Left cardiac atrium (tissue), 4 donors: ENCODE data around the gene LAMC3. TPM values are rescaled to one million over a fixed set of nuclear protein-coding genes. Genes with fewer than 3 reads are reported as not detected.

Experiments
- ATAC-seq, 2 donors: fragments of 200-7000 bp; cut with Tn5 transposase; one replicate each; pipeline ENCODE4 v1.9.1; 2020; ENCODE audit warnings: mild to moderate bottlenecking in 2 of 2, moderate library complexity in 2 of 2
- DNase-seq: peaks from one replicate; pipeline ENCODE4 v3.0.0-alpha.2; 2020
- intact Hi-C, 2 donors: fragments of 100-400 bp; cut with DNase I; formaldehyde crosslinking; loops; one replicate each; pipeline versions ENCODE4 v1.14.1 to v1.15.1; 2022 to 2023
- long read RNA-seq: library from polyadenylated mRNA; unstranded; transcript quantifications from one replicate; pipeline ENCODE4 v2.0.0, GENCODE V29; 2021
- total RNA-seq, 2 donors: library from RNA; stranded (reverse); fragmentation: NEBNext Ultra II Directional; extraction: Animal tissue kit (Norgen Biotek cat#: 25700); gene quantifications; one replicate each; pipeline ENCODE4 v1.2.1, GENCODE V29; 2021
- donor health status: DM: no; HTN: yes; CAD: no.
- donor health status: DM: no; HTN: yes; CAD: no; lungs with severe emphysema.
- donor health status: DM: yes; HTN: yes; CAD: no.
- donor health status: Dilated cardiomyopathy.

The LAMC3 gene
- 1 to 10 TPM in 1 of 2 donors, under 1 TPM in 1; 0.29 to 1.1 TPM for total RNA-seq
- long read RNA-seq, partial matches to known transcripts, result 0 of 1 reads
- long read RNA-seq, other reads (novel, unspliced or antisense), result 1 of 1 reads

DNA sequence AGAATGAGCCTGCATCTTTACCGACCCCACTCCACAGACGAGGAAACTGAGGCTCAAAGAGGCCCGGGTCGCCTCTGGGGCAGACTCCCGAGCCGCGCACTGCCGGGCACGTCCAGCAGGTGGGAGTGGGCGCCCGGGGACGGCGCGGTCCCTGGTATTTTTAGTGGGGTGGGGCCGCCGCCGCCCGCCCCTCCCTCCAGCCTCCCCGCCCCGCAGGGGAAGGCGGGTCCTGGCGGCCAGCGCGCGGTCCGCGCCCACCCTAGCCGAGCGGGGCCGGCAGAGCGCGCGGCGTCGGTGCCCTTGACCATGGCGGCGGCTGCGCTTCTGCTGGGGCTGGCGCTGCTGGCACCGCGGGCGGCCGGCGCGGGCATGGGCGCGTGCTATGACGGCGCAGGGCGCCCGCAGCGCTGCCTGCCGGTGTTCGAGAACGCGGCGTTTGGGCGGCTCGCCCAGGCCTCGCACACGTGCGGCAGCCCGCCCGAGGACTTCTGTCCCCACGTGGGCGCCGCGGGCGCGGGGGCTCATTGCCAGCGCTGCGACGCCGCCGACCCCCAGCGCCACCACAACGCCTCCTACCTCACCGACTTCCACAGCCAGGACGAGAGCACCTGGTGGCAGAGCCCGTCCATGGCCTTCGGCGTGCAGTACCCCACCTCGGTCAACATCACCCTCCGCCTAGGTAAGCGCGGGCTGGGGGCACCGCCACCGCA is at the start of gene LAMC3:
TSS of gene LAMC3 (plus strand) at position 266 of the 710 bp plus-strand sequence. CDS start at position 307, 41 bp downstream.
- peak; percentile 51 to 60 for ATAC-seq
- intact Hi-C loops, result loop anchor here in 1 of 2 donors (1.0 kb wide), 1 partner anchor 37 kb away; no protein-coding TSS in a partner anchor

DNA sequence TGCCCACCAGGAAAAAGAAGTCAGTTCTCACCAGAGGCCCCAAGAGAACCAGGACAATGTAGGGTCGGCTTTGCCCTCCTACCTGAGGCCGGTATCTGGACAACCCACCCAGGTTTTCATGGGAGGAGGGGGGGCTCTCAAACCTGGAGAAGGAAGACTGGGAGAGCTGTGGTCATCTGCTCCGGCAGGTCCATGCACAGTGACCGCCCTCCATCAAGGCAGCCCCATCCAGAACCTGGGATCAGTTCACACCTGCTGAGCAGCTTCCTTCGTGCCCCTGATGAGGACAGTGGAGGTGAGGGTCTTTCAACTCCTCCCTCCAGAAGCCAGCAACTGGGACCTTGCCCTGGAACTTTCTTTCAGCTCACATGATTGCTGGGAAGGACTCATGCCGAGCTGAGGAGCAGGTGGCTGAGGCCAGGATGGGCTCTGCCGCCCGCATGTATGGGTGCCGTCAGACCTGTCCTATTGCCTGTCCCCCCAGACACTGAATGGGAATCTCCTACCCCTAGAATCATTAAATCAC is 49.1 kb upstream of the LAMC3 start:
- no peak for DNase-seq
- intact Hi-C loops, result no loop called here

More for the DNA sequence above, at the start of gene LAMC3:
- DNase-seq, result no peak

DNA sequence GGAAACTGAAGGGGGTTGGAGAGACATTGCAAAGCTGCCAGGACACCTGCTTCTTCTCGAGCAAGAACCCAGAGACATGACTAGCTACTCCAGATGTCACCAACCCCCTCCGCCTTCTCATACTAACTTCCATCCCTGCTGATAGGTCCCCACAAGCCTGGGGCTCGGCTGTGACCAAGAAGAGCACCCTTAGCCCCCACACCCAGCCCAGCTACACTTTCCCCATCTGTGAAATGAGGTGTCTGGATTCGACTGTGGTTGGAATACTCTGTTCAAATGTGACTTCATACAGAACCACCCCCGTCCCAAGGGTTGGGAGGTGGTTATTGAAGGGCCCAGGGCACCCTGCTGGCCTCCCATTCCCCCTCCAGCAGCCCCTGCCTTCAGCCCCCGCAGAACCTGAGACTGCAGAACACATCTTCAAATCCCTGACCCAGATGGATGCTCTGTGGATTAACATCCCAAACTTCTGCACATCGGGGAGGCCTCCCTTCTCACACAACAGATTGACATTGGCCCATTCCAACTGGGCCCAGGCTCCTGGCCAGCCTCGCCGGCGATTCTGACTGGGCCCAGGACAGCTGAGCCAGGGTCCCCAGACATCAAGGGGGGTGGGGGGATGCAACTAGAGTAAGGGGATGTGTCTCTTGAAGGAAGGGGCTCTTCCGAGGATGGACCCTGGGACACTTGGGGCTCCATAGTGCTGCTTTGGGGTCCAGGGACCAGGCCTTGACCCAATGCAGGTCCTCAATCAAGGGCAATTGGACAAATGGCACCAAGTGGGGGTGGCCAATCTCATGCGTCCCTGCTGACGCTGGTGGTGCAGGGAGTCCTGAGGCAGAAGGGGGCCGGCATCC is 48.2 kb upstream of the LAMC3 start:
- ATAC-seq (no peak), DNase-seq (no peak)
- intact Hi-C loops, result no loop called here

More for the DNA sequence above, 49.1 kb upstream of the LAMC3 start:
- ATAC-seq, result no peak

DNA sequence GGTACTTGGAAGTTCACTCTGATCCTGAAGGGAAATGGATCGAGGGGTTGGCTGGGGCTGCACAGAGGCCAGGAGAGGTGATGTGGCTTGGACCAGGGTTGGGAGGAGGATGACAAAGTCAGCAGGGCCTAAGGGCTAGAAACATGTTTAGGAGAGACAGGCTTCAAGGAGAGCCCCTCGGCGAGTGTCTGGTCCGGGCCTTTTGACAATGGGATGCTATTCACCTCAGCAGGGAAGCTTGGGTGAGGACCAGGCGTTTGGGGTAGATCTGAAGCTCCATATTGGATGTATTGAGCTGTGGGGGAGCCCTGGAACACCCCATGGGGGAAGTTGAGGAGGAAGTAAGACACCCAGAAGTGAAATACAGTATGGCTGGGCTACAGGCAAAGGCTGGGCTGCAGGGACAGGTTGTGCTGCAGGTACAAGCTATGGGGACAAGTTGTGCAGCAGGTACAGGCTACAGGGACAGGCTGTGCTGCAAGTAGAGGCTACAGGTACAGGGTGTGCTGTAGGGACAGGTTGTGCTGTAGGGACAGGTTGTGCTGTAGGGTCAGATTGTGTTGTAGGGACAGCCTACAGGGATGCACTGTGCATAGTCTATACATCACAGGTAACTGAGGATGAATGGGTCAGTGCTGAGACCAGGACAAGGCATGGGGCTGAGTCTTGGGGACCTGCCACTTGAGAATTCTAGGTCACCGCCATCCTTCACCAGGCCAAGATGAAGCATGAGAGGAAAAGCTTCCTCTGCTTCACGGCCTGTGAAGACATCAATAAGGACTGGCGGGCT is 47.3 kb upstream of the LAMC3 start:
- intact Hi-C loops, result no loop called here
- DNase-seq, result no peak
- ATAC-seq, result no peak

DNA sequence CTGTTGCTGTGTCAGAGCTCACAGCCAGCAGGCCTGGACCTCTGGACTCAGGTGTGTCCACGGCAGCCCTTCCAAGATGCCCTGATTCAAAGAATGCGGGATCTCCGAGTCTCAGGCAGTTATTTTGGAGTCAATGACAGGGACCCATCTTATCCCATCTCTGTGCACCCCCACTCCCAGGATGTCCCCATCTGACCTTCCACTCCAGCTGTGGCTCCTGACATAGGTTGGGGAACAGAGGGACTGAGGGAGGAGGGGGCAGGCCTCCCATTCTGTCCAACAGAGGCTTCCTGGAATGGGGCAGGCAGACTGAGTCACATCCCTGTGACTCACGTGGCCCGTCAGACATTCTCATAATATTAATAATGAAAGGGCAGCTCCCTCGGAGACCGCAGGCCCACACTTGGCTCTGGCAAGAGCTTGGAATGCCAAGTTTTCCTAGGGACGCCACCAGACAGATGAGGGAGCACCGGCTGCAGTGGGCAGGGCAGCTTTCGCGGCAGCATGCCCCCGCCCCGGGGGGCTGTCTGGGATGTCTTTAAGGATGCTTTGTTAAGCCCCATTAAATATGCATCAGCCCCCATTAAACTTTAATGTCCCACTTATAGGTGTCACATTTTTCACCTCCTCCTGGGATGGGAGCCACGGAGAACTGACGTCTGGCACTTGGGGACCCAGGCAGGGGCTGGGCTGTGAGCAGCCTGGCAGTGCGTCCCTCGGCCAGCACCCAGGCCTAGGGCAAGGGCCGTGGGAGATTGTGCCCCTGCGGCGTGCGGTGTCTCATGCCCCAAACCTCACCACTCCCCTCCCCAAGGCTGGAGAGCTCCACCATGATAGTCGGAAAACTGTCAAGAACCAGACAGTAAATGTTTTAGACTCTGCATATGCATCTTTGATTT is 46.3 kb upstream of the LAMC3 start:
- intact Hi-C loops, result no loop called here
- peak; percentile 50 to 97 for ATAC-seq
- DNase-seq, result peak; percentile 71

DNA sequence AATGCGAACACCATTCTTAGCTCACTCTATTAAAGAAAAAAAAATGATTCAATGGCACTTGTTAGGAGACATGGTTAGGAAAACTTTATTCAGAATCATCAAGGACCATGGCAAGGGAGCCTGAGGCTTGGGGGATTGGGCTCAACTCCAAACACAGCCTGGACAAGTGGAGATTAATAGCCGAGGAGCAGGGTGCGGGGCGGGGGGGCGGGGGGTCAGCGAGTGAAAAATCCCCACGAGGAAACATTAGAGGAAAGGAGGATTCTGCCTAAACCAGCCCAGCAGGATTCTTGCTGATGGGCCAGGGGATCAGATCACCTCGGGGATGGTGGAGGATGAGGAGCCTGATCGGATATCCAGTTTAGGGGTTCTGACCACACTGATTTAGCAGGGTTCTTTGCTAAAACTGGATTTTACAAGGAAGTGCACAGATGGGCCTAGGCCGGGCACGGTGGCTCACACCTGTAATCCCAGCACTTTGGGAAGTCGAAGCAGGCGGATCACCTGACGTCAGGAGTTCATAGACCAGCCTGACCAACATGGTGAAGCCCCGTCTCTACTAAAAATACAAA is 45.6 kb upstream of the LAMC3 start:
- intact Hi-C loops, result no loop called here
- ATAC-seq (no peak), DNase-seq (no peak)

DNA sequence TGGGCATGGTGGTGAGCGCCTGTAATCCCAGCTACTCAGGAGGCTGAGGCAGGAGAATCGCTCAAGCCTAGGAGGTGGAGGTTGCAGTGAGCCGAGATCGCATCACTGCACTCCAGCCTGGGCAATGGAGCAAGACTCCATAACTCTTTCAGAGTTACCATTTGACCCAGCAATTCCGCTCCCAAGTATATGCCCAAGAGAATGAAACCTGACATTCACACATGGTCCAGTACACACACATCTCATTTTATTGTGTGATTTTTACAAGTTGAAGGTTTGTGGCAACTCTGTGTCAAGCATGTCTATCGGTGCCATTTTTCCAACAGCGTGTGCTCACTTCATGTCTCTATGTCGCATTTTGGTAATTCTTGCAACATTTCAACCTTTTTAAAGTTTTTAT is 45.1 kb upstream of the LAMC3 start:
- DNase-seq (no peak), ATAC-seq (no peak)
- intact Hi-C loops, result no loop called here

DNA sequence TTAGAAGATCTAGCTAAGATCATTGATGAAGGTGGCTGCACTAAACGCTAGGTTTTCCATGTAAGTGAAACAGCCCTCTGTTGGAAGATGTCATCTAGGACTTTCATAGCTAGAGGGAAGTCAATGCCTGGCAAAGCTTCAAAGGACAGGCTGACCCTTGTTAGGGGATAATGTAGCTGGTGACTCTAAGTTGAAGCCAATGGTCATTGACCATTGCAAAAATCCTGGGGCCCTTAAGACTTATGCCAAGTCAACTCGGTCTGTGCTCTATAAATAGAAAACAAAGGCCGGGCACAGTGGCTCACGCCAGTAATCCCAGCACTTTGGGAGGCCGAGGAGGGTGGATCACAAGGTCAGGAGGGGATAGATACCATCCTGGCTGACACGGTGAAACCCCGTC is 43.3 kb upstream of the LAMC3 start:
- DNase-seq, result no peak
- peak in 1 of 2 donors; percentile 14 for ATAC-seq
- intact Hi-C loops, result no loop called here

DNA sequence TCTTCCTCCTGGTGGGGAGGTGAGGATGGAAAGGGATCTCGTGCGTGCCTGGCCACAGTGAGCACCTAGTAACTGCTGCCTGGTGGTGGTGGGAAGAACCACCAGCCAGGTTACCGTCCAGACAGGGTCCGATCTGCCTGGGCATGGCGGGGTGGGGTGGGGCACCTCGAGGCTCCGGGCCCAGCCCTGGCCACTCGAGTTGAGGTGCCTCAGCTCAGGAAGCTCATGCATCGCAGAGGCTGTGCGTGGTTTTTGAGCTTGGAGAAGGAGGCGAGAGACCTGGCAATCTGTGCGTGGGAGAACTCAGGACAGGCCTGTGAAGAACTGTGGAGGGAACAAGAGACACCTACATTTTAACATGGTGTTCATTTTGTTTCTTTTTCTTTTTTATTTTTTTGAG is 38.9 kb upstream of the LAMC3 start:
- DNase-seq (no peak), ATAC-seq (no peak)
- intact Hi-C loops, result no loop called here

DNA sequence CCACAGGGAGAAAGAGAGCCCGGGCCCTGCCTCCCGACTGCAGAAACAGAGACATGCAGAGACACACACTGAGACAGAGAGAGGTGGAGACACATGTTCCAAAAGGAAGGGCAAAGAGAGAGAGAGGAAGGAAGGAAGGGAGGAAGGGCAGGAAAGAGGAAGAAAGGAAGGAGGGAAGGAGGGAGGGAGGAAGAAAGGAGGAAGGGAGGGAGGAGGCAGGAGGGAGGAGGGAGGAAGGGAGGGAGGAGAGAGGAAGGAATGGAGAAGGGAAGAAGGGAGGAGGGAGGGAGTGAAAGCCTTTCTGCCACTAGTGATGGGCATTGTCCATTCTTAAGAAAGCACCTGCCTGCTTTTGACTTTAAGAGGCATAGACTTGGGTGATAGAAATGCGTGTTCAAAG is 38.1 kb upstream of the LAMC3 start:
- intact Hi-C loops, result no loop called here
- DNase-seq (no peak), ATAC-seq (no peak)

DNA sequence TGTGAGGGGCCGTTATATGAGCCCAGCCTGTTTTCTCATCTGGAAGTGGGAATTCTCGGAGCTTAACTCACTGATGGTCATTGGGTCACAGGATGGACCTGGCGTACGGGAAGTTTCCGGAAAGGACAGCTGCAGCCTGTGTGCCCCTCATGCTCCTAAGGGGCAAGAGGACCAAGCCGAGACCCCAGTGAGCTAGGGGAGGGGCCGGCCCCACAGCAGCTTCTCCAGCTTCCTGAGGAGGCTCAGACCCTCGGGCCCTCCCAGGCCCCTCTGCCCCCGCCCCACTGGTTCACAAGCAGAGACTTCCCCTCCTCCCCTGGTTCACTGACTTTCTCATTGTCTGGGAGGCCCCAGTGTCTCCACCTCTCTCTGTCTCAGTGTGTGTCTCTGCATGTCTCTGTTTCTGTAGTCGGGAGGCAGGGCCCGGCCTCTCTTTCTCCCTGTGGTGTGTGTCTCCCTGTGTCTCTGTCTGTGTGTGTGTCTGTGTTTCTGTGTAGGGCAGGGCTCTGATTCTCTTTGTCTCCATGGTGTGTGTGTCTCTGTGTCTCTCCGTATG is 37.6 kb upstream of the LAMC3 start:
- DNase-seq (no peak), ATAC-seq (no peak)
- intact Hi-C loops, result no loop called here

DNA sequence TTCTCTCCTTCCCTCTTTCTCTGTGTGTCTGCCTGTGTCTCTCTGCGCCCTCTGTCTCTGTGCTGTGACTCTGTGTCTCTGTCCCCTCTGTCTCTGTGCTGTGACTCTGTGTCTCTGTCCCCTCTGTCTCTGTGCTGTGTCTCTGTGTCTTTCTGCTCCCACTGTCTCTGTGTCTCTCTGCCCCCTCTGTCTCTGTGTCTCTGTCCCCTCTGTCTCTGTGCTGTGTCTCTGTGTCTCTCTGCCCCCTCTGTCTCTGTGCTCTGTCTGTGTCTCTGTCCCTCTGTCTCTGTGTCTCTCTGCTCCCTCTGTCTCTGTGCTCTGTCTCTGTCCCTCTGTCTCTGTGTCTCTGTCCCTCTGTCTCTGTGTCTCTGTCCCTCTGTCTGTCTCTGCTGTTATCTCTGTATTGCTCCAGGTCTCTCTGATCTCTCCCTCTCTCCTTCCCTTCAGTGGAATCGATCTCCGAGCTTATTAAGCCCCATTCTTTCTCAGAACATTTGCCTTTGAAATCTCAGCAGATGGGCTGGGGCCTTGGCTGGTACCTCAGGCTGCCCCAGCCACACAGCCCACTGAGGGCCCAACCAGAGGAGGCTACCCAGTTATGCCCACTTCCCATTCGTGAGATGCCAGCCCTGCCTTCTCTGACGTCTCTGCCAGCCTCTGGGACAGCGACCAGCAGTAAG is 36.6 kb upstream of the LAMC3 start:
- ATAC-seq, result no peak
- intact Hi-C loops, result no loop called here
- no peak for DNase-seq

DNA sequence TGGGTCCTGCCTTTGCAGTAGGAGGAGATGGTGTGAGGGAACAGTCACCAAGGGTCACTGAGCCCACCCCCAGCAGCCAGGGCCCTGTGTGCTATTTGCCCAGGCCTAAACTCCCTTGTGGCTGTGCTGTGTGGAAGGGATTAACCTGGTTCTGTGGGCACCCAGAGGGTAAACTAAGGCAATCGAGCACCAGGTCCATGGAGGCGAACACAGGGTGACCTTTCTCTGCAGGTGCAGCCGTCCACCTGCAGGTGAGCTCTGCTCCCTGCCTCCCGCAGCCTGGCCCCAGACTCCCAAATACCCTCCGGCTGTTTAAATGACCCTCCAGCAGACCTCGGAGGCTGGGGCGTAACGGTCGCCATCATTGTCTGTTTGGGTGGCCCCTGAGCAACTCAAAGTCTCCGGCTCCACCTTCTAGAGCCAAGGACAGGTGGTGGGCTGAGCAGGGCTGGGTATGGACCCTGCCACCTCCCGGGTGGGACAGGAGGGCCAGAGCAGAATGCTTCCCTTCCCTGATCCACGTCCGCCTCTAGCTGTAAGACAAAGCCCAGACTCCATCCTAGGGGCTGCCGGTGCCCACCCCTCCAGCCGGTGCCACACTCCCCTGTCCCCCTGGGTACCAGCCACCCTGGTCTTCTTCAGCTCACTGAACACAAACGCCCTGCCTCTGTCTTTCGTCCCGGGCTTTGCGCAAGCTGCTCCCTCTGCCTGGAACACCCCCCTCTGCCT is 35.9 kb upstream of the LAMC3 start:
- intact Hi-C loops, result no loop called here
- ATAC-seq, result no peak
- DNase-seq, result no peak

DNA sequence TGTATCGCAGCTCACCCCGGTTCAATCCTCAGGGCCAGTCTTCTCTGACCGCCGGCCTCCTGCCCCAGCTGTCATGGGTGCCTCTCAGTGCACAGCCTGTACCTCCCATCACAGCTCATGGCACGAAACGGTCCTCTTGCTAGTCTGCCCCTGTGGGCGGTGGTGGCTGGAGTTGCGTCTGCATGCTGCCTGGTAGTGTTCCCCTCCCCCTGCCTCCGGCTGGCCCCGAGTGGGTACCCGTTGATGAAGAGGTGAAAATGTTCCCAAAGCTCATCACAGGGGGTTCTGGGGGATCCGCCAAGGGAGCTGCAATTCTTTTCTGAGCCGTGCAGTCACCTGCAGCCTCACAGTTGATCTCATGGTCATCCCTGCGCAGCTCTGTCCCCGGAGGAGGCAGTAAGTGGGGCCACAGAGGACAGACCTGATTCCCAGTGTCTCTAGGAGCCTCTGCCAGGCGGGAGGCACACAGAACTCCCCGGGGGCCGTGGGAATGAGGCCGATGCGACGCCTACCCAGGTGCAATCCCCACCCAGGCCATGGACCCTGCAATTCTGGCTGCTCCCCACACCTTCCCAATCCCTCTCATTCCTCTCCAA is 35.2 kb upstream of the LAMC3 start:
- DNase-seq (no peak), ATAC-seq (no peak)
- intact Hi-C loops, result no loop called here

DNA sequence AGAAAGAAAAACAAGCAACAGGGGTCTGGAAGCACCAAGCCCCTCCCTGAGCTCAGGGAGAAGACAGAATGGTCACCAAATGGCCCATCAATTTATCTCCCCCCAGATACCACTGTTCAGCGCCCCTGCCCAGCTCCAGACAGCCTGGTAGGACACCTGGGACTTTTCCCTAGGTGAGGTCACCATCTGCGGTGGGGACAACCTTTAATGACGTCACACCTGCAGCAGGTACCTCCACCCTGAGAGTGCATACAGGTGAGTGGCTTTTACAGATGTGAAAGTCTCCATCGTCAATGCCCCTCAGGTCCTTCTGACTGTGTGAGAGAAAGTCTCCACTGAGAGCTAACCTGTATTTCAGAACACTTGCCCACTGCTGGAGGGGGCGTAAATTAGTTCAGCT is 34.3 kb upstream of the LAMC3 start:
- DNase-seq (no peak), ATAC-seq (no peak)
- intact Hi-C loops, result no loop called here

DNA sequence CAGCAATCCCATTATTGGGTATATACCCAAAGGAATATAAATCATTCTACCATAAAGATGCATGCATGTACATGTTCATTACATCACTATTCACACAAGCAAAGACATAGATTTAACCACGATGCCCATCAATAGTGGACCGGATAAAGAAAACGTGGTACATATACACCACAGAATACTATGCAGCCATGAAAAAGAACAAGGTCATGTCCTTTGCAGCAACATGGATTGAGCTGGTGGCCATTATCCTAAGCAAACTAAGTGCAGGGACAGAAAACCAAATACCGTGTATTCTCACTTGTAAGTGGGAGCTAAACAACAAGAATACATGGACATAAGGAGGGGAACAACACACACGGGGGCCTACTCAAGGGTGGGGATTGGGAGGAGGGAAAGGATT is 33.8 kb upstream of the LAMC3 start:
- intact Hi-C loops, result no loop called here
- DNase-seq (no peak), ATAC-seq (no peak)
